ENCODE data around the gene SDHAF2. TPM values are rescaled to one million over a fixed set of nuclear protein-coding genes. Genes with fewer than 3 reads are reported as not detected.
"Not testable (repeated sequence)": the region's sequence is repeated elsewhere in the genome, so short reads cannot be mapped to it uniquely, and the experiment has no call there.

The SDHAF2 gene
- total RNA-seq, 4 donors from 2014 or later = 36.6 to 53.0 (median 48.4) TPM

- no peak for DNase-seq (ENCODE audit: low spot score in 2 of 2)
- Histone ChIP-seq H3K4me3 (no peak overlapping the region), H3K9me3 (no peaks in the 10 kb centered on the region), H3K27me3 (no peaks in the 10 kb centered on the region), H3K36me3 (peaks cover 64% of the 10 kb centered on the region), H3K4me1 (peaks cover 22% of the 10 kb centered on the region), H3K27ac (no peak overlapping the region)
- WGBS = 89% methylated on average over 1 of the region's 1 CpG
- TF ChIP-seq POLR2A (IDR thresholded peaks at IDR 0.05) (no peak), EP300 (IDR thresholded peaks at IDR 0.05) (no peak), POLR2AphosphoS5 (IDR thresholded peaks at IDR 0.05) (no peak)
- TF ChIP-seq, protein P1, sequence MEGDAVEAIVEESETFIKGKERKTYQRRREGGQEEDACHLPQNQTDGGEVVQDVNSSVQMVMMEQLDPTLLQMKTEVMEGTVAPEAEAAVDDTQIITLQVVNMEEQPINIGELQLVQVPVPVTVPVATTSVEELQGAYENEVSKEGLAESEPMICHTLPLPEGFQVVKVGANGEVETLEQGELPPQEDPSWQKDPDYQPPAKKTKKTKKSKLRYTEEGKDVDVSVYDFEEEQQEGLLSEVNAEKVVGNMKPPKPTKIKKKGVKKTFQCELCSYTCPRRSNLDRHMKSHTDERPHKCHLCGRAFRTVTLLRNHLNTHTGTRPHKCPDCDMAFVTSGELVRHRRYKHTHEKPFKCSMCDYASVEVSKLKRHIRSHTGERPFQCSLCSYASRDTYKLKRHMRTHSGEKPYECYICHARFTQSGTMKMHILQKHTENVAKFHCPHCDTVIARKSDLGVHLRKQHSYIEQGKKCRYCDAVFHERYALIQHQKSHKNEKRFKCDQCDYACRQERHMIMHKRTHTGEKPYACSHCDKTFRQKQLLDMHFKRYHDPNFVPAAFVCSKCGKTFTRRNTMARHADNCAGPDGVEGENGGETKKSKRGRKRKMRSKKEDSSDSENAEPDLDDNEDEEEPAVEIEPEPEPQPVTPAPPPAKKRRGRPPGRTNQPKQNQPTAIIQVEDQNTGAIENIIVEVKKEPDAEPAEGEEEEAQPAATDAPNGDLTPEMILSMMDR (IDR thresholded peaks at IDR 0.05) = no peak
These were observed 4.4 kb upstream of the SDHAF2 start for GRCh38 chr11:61425367-61426131.

- TF ChIP-seq POLR2AphosphoS5 (IDR thresholded peaks at IDR 0.05) (no peak), EP300 (IDR thresholded peaks at IDR 0.05) (no peak)
- TF ChIP-seq, protein P1 (IDR thresholded peaks at IDR 0.05) = peak in 1 of 2 donors; percentile 34
- H3K36me3 ChIP-seq = peaks cover 40% of the 10 kb centered on the region
- H3K4me1 ChIP-seq = peaks cover 38% of the 10 kb centered on the region
- no CpG with 5 or more reads among the region's 37 CpGs for WGBS
- peak overlapping the region; percentile 99 for H3K27ac ChIP-seq
- no peaks in the 10 kb centered on the region for H3K27me3 ChIP-seq
- no peaks in the 10 kb centered on the region for H3K9me3 ChIP-seq
- DNase-seq (ENCODE audit: low spot score in 2 of 2) = peak in 1 of 2 donors; percentile 80
- peak overlapping the region; percentile 86 for H3K4me3 ChIP-seq
These were observed 606 bp upstream of the SDHAF2 start for GRCh38 chr11:61429346-61429690.

DNA sequence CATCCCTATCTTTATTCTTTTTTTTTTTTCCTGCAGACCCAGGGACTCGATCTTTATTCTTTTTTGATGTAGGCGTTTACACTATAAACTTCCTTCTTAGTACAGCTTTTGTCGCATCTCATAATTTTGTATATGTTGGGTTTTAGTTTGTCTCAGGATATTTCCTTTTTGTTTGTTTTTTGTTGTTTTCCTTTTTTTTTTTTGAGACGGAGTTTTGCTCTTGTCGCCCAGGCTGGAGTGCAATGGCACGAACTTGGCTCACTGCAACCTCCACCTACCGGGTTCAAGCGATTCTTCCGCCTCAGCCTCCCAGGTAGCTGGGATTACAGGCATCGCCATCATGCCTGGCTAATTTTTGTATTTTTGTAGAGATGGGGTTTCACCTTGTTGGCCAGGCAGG lies 915 bp downstream of the SDHAF2 start:
- Histone ChIP-seq H3K4me3 (peak overlapping the region; percentile 86), H3K4me1 (peaks cover 37% of the 10 kb centered on the region), H3K36me3 (peaks cover 25% of the 10 kb centered on the region)
- not testable (repeated sequence) for H3K27ac ChIP-seq; DNase-seq (ENCODE audit: low spot score in 2 of 2); H3K9me3 ChIP-seq; H3K27me3 ChIP-seq
- 71% methylated on average over 10 of the region's 10 CpGs for WGBS

- peaks cover 39% of the 10 kb centered on the region for H3K36me3 ChIP-seq
- H3K4me3 ChIP-seq = no peak overlapping the region
- WGBS = 96% methylated on average over 5 of the region's 5 CpGs
- DNase-seq (ENCODE audit: low spot score in 2 of 2) = no peak
- H3K27me3 ChIP-seq = no peaks in the 10 kb centered on the region
- TF ChIP-seq, protein P1 (IDR thresholded peaks at IDR 0.05) = no peak
- TF ChIP-seq POLR2AphosphoS5 (IDR thresholded peaks at IDR 0.05) = no peak
- TF ChIP-seq POLR2A (IDR thresholded peaks at IDR 0.05) = no peak
- TF ChIP-seq EP300 (IDR thresholded peaks at IDR 0.05) = no peak
- no peaks in the 10 kb centered on the region for H3K9me3 ChIP-seq
- no peak overlapping the region for H3K27ac ChIP-seq
- peaks cover 8% of the 10 kb centered on the region for H3K4me1 ChIP-seq
These were observed 7.6 kb downstream of the SDHAF2 start for GRCh38 chr11:61437496-61437895.

DNA sequence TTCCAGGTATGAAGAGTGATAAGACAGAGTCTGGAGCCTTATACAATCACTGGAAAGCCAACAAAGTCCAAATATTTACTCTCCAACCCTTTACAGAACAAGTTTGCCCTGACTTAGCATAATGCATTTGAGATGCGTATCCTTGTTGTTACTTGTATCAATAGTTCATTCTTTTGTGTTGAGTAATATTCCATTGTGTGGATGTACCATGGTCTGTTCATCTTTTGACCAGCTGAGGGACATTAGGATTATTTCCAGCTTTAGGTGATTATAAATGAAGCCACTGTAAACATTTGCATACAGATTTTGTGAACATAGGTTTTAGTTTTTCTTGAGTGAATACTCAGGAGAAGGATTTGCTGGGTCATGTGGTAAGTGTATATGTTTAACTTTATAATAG lies 9.7 kb downstream of the SDHAF2 start:
- DNase-seq (ENCODE audit: low spot score in 2 of 2) = no peak
- 96% methylated on average over 1 of the region's 1 CpG for WGBS
- no peak overlapping the region for H3K4me3 ChIP-seq
- no peaks in the 10 kb centered on the region for H3K27me3 ChIP-seq
- H3K27ac ChIP-seq = no peak overlapping the region
- no peaks in the 10 kb centered on the region for H3K9me3 ChIP-seq
- H3K4me1 ChIP-seq = peaks cover 8% of the 10 kb centered on the region
- TF ChIP-seq POLR2A (IDR thresholded peaks at IDR 0.05) = no peak
- TF ChIP-seq EP300 (IDR thresholded peaks at IDR 0.05) = no peak
- TF ChIP-seq, protein P1 (IDR thresholded peaks at IDR 0.05) = no peak
- no peak for TF ChIP-seq POLR2AphosphoS5 (IDR thresholded peaks at IDR 0.05)
- H3K36me3 ChIP-seq = peaks cover 51% of the 10 kb centered on the region
